DOHH2 (cell line): ENCODE results near the gene RFXANK.

ENCODE experiments used
- H3F3A ChIP-seq: fragments of 200-600 bp; sonication (generic), shearing (Covaris generic); 2 replicates; pipeline ENCODE4 v1.6.0; 2016; ENCODE audit warnings: antibody characterized with exemption, mild to moderate bottlenecking; ENCODE audit not compliant: control insufficient read depth, insufficient read depth
- H3K27ac ChIP-seq: fragments of 200-600 bp; sonication (generic); 2 replicates; pipeline ENCODE4 v1.5.1; 2014; ENCODE audit warnings: low read depth, mild to moderate bottlenecking, low read length, moderate library complexity
- H3K27me3 ChIP-seq: fragments of 200-600 bp; sonication (generic); 2 replicates; pipeline ENCODE4 v1.6.1; 2014; ENCODE audit warnings: mild to moderate bottlenecking, low read length, mixed read lengths; ENCODE audit not compliant: control insufficient read depth
- H3K36me3 ChIP-seq: fragments of 200-600 bp; sonication (generic); 2 replicates; pipeline ENCODE4 v1.6.1; 2014; ENCODE audit warnings: mild to moderate bottlenecking, low read length, moderate library complexity, mixed read lengths; ENCODE audit not compliant: control insufficient read depth
- H3K4me1 ChIP-seq: fragments of 200-600 bp; sonication (generic); 2 replicates; pipeline ENCODE4 v1.6.1; 2014; ENCODE audit warnings: mild to moderate bottlenecking, low read length, mixed read lengths; ENCODE audit not compliant: control insufficient read depth
- H3K4me2 ChIP-seq: fragments of 200-600 bp; sonication (generic); 2 replicates; pipeline ENCODE4 v1.6.0; 2014; ENCODE audit warnings: mild to moderate bottlenecking, low read length, moderate library complexity
- H3K4me3 ChIP-seq: fragments of 200-600 bp; sonication (generic); 2 replicates; pipeline ENCODE4 v1.5.1; 2014; ENCODE audit warnings: mild to moderate bottlenecking, low read length, mixed read lengths
- H3K79me2 ChIP-seq: fragments of 200-600 bp; sonication (generic); 2 replicates; pipeline ENCODE4 v1.6.1; 2014; ENCODE audit warnings: mild to moderate bottlenecking, low read length, mixed read lengths; ENCODE audit not compliant: control insufficient read depth
- H3K9me2 ChIP-seq: fragments of 200-600 bp; sonication (generic); replicated peaks from 2 replicates; pipeline ENCODE4 v1.6.1; 2014; ENCODE audit warnings: mild to moderate bottlenecking, low read length, mixed read lengths; ENCODE audit not compliant: control insufficient read depth
- H3K9me3 ChIP-seq: fragments of 200-600 bp; sonication (generic); 2 replicates; pipeline ENCODE4 v1.6.1; 2014; ENCODE audit warnings: antibody characterized with exemption, low read length, mixed read lengths; ENCODE audit not compliant: control insufficient read depth, insufficient read depth
- H4K20me1 ChIP-seq: fragments of 200-600 bp; sonication (generic); 2 replicates; pipeline ENCODE4 v1.6.0; 2014; ENCODE audit warnings: low read depth, mild to moderate bottlenecking, antibody characterized with exemption, low read length, moderate library complexity; ENCODE audit not compliant: control insufficient read depth, insufficient read depth
- EZH2phosphoT487 ChIP-seq: fragments of 200-600 bp; sonication (generic); IDR thresholded peaks from 2 replicates; pipeline ENCODE4 v1.6.1; 2017; ENCODE audit warnings: borderline replicate concordance, mild to moderate bottlenecking, antibody characterized with exemption, low read length, moderate library complexity, mixed read lengths
- TF ChIP-seq, protein P1 (sequence below): fragments of 200-600 bp; sonication (generic); IDR thresholded peaks from one replicate; pipeline ENCODE4 v1.5.1; 2014; ENCODE audit warnings: antibody characterized with exemption, mild to moderate bottlenecking, low read depth, low read length; ENCODE audit not compliant: poor library complexity, severe bottlenecking

Gene RFXANK

DNA sequence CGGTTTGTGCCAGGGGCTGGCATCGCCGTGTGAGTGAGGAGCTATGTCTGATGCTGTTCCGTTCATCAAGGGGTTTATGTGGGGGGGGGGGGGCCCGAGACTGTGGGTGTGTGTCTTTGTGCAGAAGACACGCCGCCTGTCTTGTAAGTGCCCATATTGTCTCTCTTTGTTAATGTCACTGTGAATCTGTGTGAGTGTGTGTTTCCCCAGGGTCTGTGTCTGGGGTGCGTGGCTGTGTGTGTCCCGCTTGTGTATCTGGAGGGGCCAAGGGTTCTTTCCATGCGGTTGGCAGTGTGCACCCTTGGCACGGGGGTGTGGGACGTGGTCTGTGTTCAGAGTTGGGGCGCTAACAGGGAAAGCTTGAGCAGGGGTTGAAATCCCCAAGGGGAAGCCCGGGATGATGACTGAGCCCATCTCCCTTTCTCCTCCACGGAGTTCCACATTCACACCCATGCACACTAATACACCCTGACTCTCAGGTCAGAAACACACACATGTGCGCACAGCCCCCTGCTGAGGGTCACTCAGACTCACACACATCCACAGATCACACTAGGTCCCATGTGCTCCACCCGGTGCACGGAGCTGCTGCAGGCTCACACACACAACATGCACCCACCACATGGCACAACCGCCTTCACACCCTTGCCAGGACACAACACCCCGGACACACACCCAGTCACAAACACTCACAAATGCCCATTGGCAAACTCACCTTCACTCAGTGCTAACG is 21.5 kb downstream of the RFXANK start:
- no peaks in the 10 kb centered on the region for H4K20me1 ChIP-seq
- H3K4me2 ChIP-seq = no peak overlapping the region
- H3K4me3 ChIP-seq = no peak overlapping the region
- H3K36me3 ChIP-seq = no peaks in the 10 kb centered on the region
- H3K27ac ChIP-seq = no peak overlapping the region
- TF ChIP-seq, protein P1, sequence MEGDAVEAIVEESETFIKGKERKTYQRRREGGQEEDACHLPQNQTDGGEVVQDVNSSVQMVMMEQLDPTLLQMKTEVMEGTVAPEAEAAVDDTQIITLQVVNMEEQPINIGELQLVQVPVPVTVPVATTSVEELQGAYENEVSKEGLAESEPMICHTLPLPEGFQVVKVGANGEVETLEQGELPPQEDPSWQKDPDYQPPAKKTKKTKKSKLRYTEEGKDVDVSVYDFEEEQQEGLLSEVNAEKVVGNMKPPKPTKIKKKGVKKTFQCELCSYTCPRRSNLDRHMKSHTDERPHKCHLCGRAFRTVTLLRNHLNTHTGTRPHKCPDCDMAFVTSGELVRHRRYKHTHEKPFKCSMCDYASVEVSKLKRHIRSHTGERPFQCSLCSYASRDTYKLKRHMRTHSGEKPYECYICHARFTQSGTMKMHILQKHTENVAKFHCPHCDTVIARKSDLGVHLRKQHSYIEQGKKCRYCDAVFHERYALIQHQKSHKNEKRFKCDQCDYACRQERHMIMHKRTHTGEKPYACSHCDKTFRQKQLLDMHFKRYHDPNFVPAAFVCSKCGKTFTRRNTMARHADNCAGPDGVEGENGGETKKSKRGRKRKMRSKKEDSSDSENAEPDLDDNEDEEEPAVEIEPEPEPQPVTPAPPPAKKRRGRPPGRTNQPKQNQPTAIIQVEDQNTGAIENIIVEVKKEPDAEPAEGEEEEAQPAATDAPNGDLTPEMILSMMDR = no peak
- no peak for TF ChIP-seq EZH2phosphoT487
- H3K79me2 ChIP-seq = no peaks in the 10 kb centered on the region
- no peaks in the 10 kb centered on the region for H3K9me3 ChIP-seq
- H3K4me1 ChIP-seq = peaks cover 4% of the 10 kb centered on the region; the same call in 1 of the 2 replicates
- H3K27me3 ChIP-seq = peaks cover 11% of the 10 kb centered on the region
- H3F3A ChIP-seq = no peaks in the 10 kb centered on the region
- H3K9me2 ChIP-seq = no peaks in the 10 kb centered on the region

GRCh38 chr19:19214159-19214490 is 22.1 kb downstream of the RFXANK start:
- peaks cover 11% of the 10 kb centered on the region for H3K27me3 ChIP-seq

GRCh38 chr19:19214892-19215291 is 22.8 kb downstream of the RFXANK start:
- peaks cover 11% of the 10 kb centered on the region for H3K27me3 ChIP-seq
- H3F3A ChIP-seq = no peaks in the 10 kb centered on the region
- no peaks in the 10 kb centered on the region for H3K79me2 ChIP-seq
- no peaks in the 10 kb centered on the region for H3K9me2 ChIP-seq
- peaks cover 4% of the 10 kb centered on the region; the same call in 1 of the 2 replicates for H3K4me1 ChIP-seq
- H3K4me2 ChIP-seq = no peak overlapping the region
- H3K4me3 ChIP-seq = no peak overlapping the region
- no peaks in the 10 kb centered on the region for H4K20me1 ChIP-seq
- H3K27ac ChIP-seq = no peak overlapping the region
- TF ChIP-seq, protein P1 = no peak
- no peak for TF ChIP-seq EZH2phosphoT487
- H3K36me3 ChIP-seq = no peaks in the 10 kb centered on the region
- H3K9me3 ChIP-seq = no peaks in the 10 kb centered on the region

More at GRCh38 chr19:19214159-19214490, 22.1 kb downstream of the RFXANK start:
- Histone ChIP-seq H3F3A (no peaks in the 10 kb centered on the region), H3K4me1 (peaks cover 4% of the 10 kb centered on the region; the same call in 1 of the 2 replicates), H3K79me2 (no peaks in the 10 kb centered on the region), H3K4me2 (no peak overlapping the region), H3K4me3 (no peak overlapping the region), H3K9me2 (no peaks in the 10 kb centered on the region), H3K27ac (no peak overlapping the region), H3K9me3 (no peaks in the 10 kb centered on the region), H3K36me3 (no peaks in the 10 kb centered on the region), H4K20me1 (no peaks in the 10 kb centered on the region)
- TF ChIP-seq, protein P1 = no peak
- TF ChIP-seq EZH2phosphoT487 = no peak
